ENCODE measurements around the gene SORBS1. TPM values are rescaled to one million over a fixed set of nuclear protein-coding genes. Genes with fewer than 3 reads are reported as not detected.

Gene SORBS1
- total and polyA plus RNA-seq, 8 donors, result 11.4 to 25.6 (median 16.8) TPM

DNA sequence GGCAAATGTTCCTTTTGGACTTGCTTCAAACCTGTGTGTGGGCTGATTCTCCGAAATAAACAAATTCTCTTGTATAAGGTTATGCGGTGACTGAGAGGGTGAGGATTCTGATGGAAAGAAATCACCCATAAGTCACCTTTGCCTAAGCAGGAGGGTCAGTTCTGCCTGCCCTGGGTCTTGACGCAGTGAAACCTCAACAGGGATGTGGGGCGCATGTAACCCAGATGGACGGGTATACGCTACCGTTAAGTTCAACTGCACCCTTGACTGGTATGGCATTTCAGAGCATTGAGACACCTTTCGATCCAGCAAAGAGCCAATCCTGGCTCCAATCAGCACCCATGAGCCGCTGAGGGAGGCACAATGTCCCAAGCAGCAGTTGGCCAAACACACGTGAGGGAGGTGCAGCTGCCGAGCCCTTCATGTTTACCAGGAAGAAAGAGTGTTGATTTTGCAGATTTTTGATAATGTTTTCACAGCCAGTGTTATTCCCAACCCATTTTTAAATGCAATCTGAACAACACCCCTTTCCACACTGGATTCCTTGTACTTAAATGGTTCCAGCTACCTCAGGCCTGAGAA, 48.1 kb downstream of the SORBS1 start:
- Histone ChIP-seq H3K9me3 (no peaks in the 10 kb centered on the region), H3K4me1 (peaks cover 30 to 49% (median 45%) of the 10 kb centered on the region in 3 donors), H3K36me3 (no peaks in the 10 kb centered on the region), H3K4me3 (no peak overlapping the region), H3K27me3 (no peaks in the 10 kb centered on the region), H3K27ac (peak overlapping the region; percentile 64 to 75 (median 70))
- ATAC-seq (peak; percentile 79 to 87 (median 83)), FAIRE-seq (no peak), DNase-seq (peak; percentile 67 to 83 (median 79))
- TF ChIP-seq, protein P1, sequence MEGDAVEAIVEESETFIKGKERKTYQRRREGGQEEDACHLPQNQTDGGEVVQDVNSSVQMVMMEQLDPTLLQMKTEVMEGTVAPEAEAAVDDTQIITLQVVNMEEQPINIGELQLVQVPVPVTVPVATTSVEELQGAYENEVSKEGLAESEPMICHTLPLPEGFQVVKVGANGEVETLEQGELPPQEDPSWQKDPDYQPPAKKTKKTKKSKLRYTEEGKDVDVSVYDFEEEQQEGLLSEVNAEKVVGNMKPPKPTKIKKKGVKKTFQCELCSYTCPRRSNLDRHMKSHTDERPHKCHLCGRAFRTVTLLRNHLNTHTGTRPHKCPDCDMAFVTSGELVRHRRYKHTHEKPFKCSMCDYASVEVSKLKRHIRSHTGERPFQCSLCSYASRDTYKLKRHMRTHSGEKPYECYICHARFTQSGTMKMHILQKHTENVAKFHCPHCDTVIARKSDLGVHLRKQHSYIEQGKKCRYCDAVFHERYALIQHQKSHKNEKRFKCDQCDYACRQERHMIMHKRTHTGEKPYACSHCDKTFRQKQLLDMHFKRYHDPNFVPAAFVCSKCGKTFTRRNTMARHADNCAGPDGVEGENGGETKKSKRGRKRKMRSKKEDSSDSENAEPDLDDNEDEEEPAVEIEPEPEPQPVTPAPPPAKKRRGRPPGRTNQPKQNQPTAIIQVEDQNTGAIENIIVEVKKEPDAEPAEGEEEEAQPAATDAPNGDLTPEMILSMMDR (IDR thresholded peaks at IDR 0.05), result no peak
- intact Hi-C loops (cut with DNase I), result no loop called here
- WGBS, 2 donors, result 39 to 41% methylated on average over 11 of the region's 11 CpGs

DNA sequence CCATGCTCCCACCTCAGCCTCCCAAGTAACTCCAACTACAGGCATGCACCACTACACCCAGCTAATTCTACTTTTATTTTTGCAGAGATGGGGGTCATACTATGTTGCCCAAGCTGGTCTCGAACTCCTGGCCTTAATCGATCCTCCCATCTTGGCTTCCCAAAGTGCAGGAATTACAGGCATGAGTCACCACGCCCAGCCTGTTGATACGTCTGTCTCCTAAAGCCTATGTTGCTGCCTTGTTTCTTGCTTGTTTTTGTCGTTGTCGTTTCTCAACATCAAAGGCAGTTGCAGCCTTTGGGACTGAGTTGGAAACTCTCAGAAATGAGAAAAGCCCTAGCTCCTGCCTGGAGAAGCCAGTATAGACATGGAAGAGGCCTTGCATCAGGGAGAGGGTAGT, 49.9 kb downstream of the SORBS1 start:
- no peak for FAIRE-seq
- intact Hi-C loops (cut with DNase I), result no loop called here
- H3K27ac ChIP-seq, result no peak overlapping the region

DNA sequence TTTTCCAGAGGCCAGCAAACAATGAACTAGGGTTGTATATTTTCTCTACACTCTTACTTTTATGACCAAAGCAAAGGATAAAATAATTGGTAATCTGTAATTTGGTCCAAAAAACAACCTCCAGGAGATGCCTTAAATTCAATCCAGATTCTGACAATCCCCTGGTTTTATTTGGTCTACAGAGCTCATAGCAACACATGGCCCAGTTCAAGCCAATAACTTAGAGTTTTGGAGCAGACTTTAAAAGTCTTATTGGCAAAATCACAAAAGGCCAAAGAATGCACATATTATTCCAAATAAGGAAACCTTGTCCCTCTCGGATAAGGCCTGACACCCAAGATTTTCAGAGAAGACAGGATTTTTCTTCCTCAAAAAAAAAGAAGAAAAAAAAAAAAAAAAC, 51.9 kb downstream of the SORBS1 start:
- Histone ChIP-seq H3K36me3 (no peaks in the 10 kb centered on the region), H3K9me3 (no peaks in the 10 kb centered on the region), H3K4me1 (peaks cover 7 to 33% (median 33%) of the 10 kb centered on the region in 3 donors), H3K4me3 (no peak overlapping the region), H3K27ac (no peak overlapping the region), H3K27me3 (no peaks in the 10 kb centered on the region)
- intact Hi-C loops (cut with DNase I), result no loop called here
- FAIRE-seq (no peak), ATAC-seq (no peak), DNase-seq (no peak)
- 67 to 84% methylated on average over 1 of the region's 1 CpG for WGBS, 2 donors
- TF ChIP-seq, protein P1 (IDR thresholded peaks at IDR 0.05), result no peak

More for the DNA sequence above, 49.9 kb downstream of the SORBS1 start:
- Histone ChIP-seq H3K4me3 (no peak overlapping the region), H3K4me1 (peaks cover 14 to 33% (median 29%) of the 10 kb centered on the region in 3 donors), H3K27me3 (no peaks in the 10 kb centered on the region), H3K36me3 (no peaks in the 10 kb centered on the region), H3K9me3 (no peaks in the 10 kb centered on the region)
- TF ChIP-seq, protein P1 (IDR thresholded peaks at IDR 0.05), result no peak
- DNase-seq (no peak), ATAC-seq (no peak)
- 87 to 88% methylated on average over 6 of the region's 6 CpGs for WGBS, 2 donors

DNA sequence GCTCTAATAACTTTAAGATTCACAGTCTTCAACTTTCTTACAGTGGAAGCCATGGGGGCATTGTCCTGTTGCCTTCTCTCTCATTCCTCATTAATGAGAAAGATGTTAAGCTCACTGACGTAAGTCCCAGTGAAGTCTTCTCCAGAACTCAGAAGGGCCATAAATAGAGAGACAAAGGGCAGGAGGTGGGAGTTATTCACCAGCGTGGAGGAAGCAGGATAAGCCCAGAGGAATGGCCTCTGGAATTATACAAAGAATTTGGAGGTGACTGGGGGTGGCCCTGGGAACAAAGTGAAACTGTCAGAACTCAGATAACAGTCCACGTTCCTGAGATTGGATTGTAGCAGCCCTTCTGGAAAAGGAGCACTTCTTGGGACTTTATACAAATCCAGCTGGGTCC, 52.4 kb downstream of the SORBS1 start:
- 31 to 42% methylated on average over 3 of the region's 3 CpGs for WGBS, 2 donors
- Histone ChIP-seq H3K4me3 (no peak overlapping the region), H3K36me3 (no peaks in the 10 kb centered on the region), H3K9me3 (no peaks in the 10 kb centered on the region), H3K27ac (no peak overlapping the region), H3K27me3 (no peaks in the 10 kb centered on the region), H3K4me1 (peaks cover 3 to 33% (median 27%) of the 10 kb centered on the region in 3 donors)
- TF ChIP-seq, protein P1 (IDR thresholded peaks at IDR 0.05), result no peak
- DNase-seq (no peak), ATAC-seq (no peak), FAIRE-seq (no peak)
- intact Hi-C loops (cut with DNase I), result no loop called here

DNA sequence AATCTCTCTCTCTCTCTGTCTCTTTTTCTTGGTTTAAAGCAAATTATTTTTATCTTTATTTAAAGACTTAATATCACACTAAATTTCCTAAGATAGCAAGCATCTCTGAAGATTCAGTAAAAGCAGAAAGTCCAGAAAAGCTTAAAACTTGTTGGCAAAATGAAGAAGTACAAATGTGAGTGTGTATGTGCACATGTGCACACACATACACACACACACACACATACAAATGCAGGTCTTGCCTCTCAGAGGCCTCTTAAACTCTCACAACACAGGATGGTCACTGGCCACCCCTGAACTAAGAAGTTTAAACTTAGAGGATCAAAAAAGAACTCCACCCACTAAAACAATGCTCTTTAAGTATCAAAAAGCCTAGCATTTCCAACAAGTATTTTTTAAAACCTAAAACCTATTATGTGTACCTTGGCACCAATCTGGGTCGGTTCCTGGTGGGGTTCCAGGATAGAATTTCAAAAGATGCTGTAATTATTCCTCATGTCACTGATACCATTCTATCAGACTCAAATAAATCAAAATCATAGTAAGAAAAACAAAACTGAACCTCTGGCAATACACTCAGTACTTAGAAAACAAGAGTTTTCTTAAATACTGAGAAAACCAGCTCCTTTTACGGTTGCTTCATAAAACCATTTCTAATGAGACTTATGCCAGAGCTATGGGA, 55.0 kb downstream of the SORBS1 start:
- FAIRE-seq, result no peak

More for the DNA sequence above, 55.0 kb downstream of the SORBS1 start:
- DNase-seq (no peak), ATAC-seq (no peak)
- H3K4me3 ChIP-seq, result no peak overlapping the region
- H3K27me3 ChIP-seq, result no peaks in the 10 kb centered on the region
- no peaks in the 10 kb centered on the region for H3K36me3 ChIP-seq
- intact Hi-C loops (cut with DNase I), result no loop called here
- peaks cover 0 to 29% (median 26%) of the 10 kb centered on the region in 3 donors for H3K4me1 ChIP-seq
- H3K27ac ChIP-seq, result no peak overlapping the region
- 60 to 63% methylated on average over 2 of the region's 2 CpGs for WGBS, 2 donors
- H3K9me3 ChIP-seq, result no peaks in the 10 kb centered on the region
- TF ChIP-seq, protein P1 (IDR thresholded peaks at IDR 0.05), result no peak

All from pancreas (tissue), 10 donors.